DMS 273 treated with DMSO at 0.1 percent for 48 hours (cell line): Measurements from ENCODE around the gene TPM2.
A peak's percentile ranks its signal among the peaks of the same experiment; 100 is the strongest.

Experiments
- DNase-seq: peaks from one replicate; lab custom pipeline; 2025; lab: John Stamatoyannopoulos, UW

TPM2 gene

GRCh38 chr9:35689542-35690293 is at the start of gene TPM2:
Gene TPM2 (minus strand): TSS chr9:35689925. CDS start chr9:35689817, 108 bp downstream.
- no peak for DNase-seq

GRCh38 chr9:35738924-35739323 is 49.2 kb upstream of the TPM2 start:
- no peak for DNase-seq

GRCh38 chr9:35738186-35738585 is 48.5 kb upstream of the TPM2 start:
- peak; percentile 34 for DNase-seq

- DNase-seq, result no peak
Observed at GRCh38 chr9:35737143-35737542, 47.4 kb upstream of the TPM2 start.

GRCh38 chr9:35736201-35736633 is 46.5 kb upstream of the TPM2 start:
- peak; percentile 41 for DNase-seq

DNA sequence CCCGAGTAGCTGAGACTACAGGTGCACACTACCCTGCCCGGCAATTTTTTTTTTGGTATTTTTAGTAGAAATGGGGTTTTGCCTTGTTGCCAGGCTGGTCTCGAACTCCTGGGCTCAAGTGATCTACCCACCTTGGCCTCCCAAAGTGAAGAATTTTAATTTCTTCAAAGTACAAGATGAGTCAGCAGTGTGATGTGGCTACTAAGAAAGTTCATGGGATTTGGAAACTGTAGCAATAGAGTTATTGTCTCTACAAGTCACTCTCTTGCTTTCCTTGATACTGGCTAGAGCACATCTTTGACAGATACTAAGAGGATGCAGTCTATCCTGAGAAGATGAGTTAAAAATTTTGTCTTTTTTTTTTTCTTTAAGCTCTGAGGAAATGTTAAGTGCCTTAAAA is 44.4 kb upstream of the TPM2 start:
- DNase-seq, result no peak

DNA sequence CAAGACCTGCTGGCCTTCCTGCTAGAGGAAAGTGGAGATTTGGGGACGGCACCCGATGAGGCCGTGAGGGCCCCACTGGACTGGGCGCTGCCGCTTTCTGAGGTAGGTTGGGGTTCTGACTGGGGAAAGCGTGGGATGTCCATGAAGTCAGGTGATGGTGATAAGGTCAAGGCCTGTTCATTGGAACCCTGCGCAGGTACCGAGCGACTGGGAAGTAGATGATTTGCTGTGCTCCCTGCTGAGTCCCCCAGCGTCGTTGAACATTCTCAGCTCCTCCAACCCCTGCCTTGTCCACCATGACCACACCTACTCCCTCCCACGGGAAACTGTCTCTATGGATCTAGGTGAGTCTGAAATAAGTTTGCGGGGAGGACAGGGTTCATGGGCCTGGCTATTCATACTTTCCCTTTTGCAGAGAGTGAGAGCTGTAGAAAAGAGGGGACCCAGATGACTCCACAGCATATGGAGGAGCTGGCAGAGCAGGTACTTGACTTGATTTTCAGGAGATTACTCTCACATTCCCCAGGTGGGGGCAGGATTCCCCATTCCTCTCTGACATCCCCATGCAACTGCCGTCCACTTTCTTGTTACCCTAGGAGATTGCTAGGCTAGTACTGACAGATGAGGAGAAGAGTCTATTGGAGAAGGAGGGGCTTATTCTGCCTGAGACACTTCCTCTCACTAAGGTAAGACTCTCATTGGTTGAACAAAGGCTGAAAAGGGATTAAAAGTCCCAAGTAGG is 43.2 kb upstream of the TPM2 start:
- DNase-seq, result peak; percentile 62

DNA sequence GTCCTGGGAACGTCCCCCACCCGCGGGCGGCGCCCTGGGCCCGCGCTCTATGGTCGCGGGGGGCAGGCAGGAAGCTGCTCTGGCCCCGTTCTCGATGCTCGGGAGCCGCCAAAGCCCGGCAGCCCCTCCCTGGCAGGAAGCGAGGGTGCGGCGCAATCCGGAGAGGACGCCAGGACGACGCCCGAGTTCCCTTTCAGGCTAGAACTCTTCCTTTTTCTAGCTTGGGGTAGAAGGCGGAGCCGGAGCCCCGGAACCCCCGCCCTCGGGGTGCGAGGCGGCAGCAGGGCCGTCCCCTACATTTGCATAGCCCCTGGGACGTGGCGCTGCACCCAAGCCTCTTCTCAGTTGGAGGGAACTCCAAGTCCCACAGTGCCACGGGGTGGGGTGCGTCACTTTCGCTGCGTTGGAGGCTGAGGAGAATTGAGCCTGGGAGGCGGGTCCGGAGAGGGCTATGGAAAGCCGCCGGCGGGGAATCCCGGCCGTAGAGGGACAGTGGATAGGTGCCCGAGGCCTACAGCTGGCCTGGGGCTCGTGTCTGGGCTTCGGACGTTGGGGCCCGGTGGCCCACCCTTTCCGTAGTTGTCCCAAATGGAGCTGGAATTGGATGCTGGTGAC is 42.6 kb upstream of the TPM2 start, which contains the start of the genes CREB3 and TLN1:
TSS of gene CREB3 (plus strand) at position 482 of the 615 bp plus-strand sequence. CDS start at position 589, 107 bp downstream.
TSS of gene TLN1 (minus strand) at position 11 of the 615 bp plus-strand sequence. CDS start 6,501 bp downstream, outside the sequence.
- peak; percentile 92 for DNase-seq

DNA sequence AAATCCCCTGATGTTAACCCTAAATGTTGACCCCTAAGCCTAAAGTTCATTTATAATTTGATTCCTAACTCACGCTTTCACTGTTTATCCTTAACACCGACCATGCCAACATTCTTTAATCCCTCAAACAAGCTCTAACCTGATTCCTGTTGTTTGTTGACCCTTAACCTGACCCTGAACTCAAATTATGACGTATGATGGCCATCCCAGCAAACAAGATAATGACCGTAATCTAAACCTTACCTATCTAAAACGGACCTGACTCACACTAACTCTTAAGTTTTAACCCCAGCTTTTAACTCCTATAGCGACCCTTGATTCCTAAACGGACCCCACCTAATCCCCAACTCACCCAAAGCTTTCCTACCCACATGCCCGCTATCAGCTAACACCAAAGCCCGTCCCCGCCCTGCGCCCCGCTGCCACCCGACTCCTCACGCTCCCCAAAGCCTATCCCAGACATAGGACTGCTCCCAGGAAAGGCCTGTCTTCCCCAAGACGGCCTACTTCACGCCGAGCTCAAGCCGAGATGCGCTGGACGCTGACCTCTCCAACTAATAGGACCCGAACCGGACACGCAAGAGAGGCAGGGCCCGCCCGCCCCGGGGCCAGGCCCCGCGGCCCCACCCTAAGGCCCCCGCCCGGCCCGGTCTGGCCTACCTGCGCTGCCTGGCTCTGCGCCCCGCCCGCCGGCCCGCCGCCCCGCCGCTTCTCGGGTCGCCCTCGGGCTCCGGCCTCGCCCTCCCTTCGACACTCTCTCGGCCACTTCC is 41.9 kb upstream of the TPM2 start:
- DNase-seq, result no peak

- DNase-seq, result no peak
Observed at GRCh38 chr9:35730486-35730854, 40.7 kb upstream of the TPM2 start.

GRCh38 chr9:35729700-35730485 is 40.2 kb upstream of the TPM2 start:
- DNase-seq, result no peak

GRCh38 chr9:35729101-35729500 is 39.4 kb upstream of the TPM2 start:
- no peak for DNase-seq

GRCh38 chr9:35728041-35728971 is 38.6 kb upstream of the TPM2 start:
- no peak for DNase-seq

- no peak for DNase-seq
Observed at GRCh38 chr9:35727676-35728040, 37.9 kb upstream of the TPM2 start.

GRCh38 chr9:35726931-35727330 is 37.2 kb upstream of the TPM2 start:
- peak; percentile 26 for DNase-seq

- DNase-seq, result no peak
Observed at GRCh38 chr9:35725362-35725761, 35.6 kb upstream of the TPM2 start.

DNA sequence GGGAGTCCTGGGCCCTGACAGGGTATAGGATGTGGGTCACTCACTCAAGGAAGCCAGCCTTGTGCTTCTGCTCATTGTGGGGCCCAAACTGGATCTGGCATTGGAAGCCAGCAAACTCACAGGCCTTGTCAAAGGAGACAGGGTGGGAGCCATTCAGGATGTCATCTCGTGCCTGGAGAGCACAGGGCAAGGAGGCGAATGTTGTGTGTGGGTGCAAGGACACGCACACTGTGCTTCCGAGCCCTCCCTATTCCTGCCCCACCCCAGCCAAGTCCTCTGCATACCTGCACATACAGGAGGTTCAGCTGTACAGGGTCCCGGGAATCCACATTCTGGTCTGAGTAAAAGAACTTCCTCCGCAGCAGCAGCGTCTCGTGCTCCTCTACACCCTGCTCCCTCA is 34.2 kb upstream of the TPM2 start:
- DNase-seq, result no peak

DNA sequence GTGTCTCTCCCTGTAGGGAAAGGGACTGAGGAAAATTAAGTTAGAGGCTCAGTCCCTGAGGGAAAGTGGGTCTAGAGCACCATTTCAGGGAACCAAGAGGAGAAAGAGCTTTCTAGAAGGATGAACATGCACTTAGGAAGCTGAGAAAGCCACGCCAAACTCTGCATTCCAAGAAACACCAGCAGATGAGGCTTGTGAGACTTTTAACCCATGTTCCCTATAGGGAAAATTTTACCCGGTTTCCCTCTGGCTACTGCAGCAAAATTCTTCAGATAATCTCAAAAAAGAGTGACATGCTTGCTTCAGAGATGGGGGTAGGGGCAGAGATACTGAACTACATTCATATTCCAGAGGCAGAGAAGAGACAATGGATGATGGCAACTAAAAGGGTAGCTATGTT is 33.7 kb upstream of the TPM2 start:
- no peak for DNase-seq

DNA sequence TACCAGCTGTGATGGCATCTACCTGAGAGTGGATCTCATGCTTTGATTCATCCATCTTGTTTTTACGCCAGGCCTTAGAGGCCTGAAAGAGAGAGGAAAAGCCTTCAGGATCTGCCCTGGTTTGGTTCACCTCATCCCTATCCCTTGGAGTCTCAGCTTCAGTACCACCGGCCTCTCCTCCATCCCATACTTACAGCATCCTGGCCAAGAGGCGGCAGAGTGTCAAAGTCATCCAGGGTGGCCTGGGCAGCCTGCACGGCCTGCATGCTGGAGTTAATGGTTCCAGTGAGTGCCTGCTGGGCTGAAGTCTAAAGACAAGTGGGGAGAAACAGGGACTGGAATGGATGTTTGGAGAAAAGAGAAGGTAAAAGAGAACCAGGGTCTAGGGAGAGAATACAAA is 29.8 kb upstream of the TPM2 start:
- no peak for DNase-seq
